ENCODE data around the gene TRIM62.
"Not testable (repeated sequence)": the region's sequence is repeated elsewhere in the genome, so short reads cannot be mapped to it uniquely, and the experiment has no call there.

Gene TRIM62

DNA sequence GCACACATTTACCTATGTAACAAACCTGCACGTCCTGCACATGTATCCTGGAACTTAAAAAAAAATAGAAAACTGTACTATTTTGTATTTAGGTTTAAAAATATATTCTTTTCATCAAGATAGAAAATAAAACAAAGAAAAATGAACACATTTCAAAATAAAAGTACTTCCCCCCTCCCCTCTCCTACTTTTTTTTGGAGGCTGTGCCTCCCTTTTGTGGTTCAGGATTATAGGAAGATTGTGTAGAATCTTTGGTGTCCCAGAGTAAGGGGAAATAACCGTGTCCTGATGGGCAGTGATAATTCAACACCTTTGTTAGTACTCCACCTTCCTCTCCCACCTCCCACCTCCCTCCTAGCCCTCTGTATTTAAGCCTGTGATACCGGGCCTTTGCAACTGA, 40.1 kb downstream of the TRIM62 start:
- no peak overlapping the region for H3K4me3 Mint-ChIP-seq
- H3K9me3 Mint-ChIP-seq, result no peaks in the 10 kb centered on the region
- H3K27ac Mint-ChIP-seq, result no peak overlapping the region
- no peaks in the 10 kb centered on the region for H3K27me3 Mint-ChIP-seq
- peaks cover 3% of the 10 kb centered on the region for H3K36me3 Mint-ChIP-seq (ENCODE audit: low read depth)
- H3K4me1 Mint-ChIP-seq (ENCODE audit: low read depth), result no peaks in the 10 kb centered on the region

DNA sequence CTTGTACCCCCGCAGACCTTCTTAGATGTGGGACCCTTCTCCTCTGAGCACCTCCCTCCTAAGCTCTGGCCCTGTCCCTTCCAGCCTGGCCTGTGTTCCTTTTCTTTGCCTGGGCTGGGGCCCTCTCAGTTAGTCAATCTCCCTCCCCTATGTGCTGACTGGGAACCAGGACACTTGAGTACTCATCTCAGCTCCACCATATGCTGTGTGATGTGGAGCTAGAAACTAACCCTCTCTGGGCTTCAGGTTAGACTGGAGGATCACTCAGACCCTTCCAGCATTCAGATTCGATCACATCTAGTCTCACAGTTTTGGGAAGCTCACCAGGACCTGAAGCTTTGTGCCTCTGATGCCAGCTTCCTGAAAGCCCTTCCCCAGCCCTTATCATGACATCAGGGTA, 40.6 kb downstream of the TRIM62 start:
- Mint-ChIP-seq H3K27ac (no peak overlapping the region), H3K9me3 (no peaks in the 10 kb centered on the region), H3K27me3 (no peaks in the 10 kb centered on the region), H3K4me3 (no peak overlapping the region), H3K4me1 (ENCODE audit: low read depth) (no peaks in the 10 kb centered on the region), H3K36me3 (ENCODE audit: low read depth) (no peaks in the 10 kb centered on the region)

- no peak overlapping the region for H3K27ac Mint-ChIP-seq
- no peaks in the 10 kb centered on the region for H3K9me3 Mint-ChIP-seq
- H3K36me3 Mint-ChIP-seq (ENCODE audit: low read depth), result no peaks in the 10 kb centered on the region
- H3K4me3 Mint-ChIP-seq, result no peak overlapping the region
- no peaks in the 10 kb centered on the region for H3K27me3 Mint-ChIP-seq
- no peaks in the 10 kb centered on the region for H3K4me1 Mint-ChIP-seq (ENCODE audit: low read depth)
These were observed 41.4 kb downstream of the TRIM62 start for GRCh38 chr1:33140153-33141149.

- no peaks in the 10 kb centered on the region for H3K36me3 Mint-ChIP-seq (ENCODE audit: low read depth)
- no peak overlapping the region for H3K4me3 Mint-ChIP-seq
- no peaks in the 10 kb centered on the region for H3K27me3 Mint-ChIP-seq
- H3K9me3 Mint-ChIP-seq, result no peaks in the 10 kb centered on the region
- H3K4me1 Mint-ChIP-seq (ENCODE audit: low read depth), result peaks cover under 1% of the 10 kb centered on the region
- H3K27ac Mint-ChIP-seq, result no peak overlapping the region
These were observed 44.0 kb downstream of the TRIM62 start for GRCh38 chr1:33137800-33138199.

GRCh38 chr1:33136041-33136440, 45.8 kb downstream of the TRIM62 start:
- H3K27me3 Mint-ChIP-seq; H3K36me3 Mint-ChIP-seq (ENCODE audit: low read depth); H3K9me3 Mint-ChIP-seq; H3K27ac Mint-ChIP-seq; H3K4me3 Mint-ChIP-seq; H3K4me1 Mint-ChIP-seq (ENCODE audit: low read depth): not testable (repeated sequence)

- H3K4me3 Mint-ChIP-seq, result no peak overlapping the region
- H3K27me3 Mint-ChIP-seq, result no peaks in the 10 kb centered on the region
- no peaks in the 10 kb centered on the region for H3K9me3 Mint-ChIP-seq
- no peak overlapping the region for H3K27ac Mint-ChIP-seq
- H3K36me3 Mint-ChIP-seq (ENCODE audit: low read depth), result peaks cover 5% of the 10 kb centered on the region
- peaks cover 27% of the 10 kb centered on the region for H3K4me1 Mint-ChIP-seq (ENCODE audit: low read depth)
These were observed 48.3 kb downstream of the TRIM62 start for GRCh38 chr1:33133478-33134105.

DNA sequence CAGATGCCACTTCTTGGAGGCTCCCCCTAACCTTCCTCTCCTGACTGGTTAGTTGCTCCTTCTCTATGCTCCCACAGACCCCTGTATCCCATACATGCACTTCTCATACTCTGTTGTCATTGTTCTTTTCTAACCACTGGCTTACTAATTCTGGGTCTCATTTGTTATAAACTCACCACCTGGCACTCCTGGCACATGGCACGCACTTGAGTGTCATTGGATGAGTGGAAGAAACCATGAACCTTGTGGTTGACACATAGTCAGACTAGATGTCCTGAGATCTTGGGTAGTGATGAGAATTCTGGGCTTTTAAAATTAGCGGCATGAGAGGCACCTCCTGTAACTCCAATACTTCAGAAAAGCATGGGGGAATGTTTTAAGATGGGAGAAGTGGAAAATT, 49.3 kb downstream of the TRIM62 start:
- Mint-ChIP-seq H3K36me3 (ENCODE audit: low read depth) (peaks cover 5% of the 10 kb centered on the region), H3K27ac (peak overlapping the region; percentile 27)

DNA sequence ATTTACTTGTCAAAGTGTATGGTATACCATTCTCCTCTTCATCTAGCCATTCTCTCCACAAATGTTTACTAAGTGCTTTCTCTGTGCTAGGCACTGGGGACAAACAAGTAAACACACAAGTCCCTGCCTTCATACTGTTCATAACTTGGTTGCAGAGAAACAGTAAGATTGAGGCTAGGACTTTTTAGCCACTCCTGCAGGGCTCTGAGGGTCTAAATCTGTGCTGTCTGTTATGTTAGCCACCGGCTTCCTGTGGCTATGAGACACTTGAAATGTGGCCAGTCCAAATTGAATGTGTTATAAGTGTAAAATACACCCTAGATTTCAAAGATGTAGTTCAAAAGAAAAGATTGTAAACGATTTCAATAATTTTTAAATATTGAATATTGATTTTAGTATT, 50.7 kb downstream of the TRIM62 start:
- Mint-ChIP-seq H3K9me3 (no peaks in the 10 kb centered on the region), H3K4me1 (ENCODE audit: low read depth) (peaks cover 34% of the 10 kb centered on the region), H3K4me3 (no peak overlapping the region), H3K27ac (no peak overlapping the region), H3K27me3 (no peaks in the 10 kb centered on the region), H3K36me3 (ENCODE audit: low read depth) (peaks cover 6% of the 10 kb centered on the region)

More for the DNA sequence above, 49.3 kb downstream of the TRIM62 start:
- no peaks in the 10 kb centered on the region for H3K9me3 Mint-ChIP-seq
- peaks cover 33% of the 10 kb centered on the region for H3K4me1 Mint-ChIP-seq (ENCODE audit: low read depth)
- H3K27me3 Mint-ChIP-seq, result no peaks in the 10 kb centered on the region
- H3K4me3 Mint-ChIP-seq, result no peak overlapping the region

GRCh38 chr1:33130297-33130696, 51.5 kb downstream of the TRIM62 start:
- peaks cover 43% of the 10 kb centered on the region for H3K4me1 Mint-ChIP-seq (ENCODE audit: low read depth)

GRCh38 chr1:33128781-33129180, 53.1 kb downstream of the TRIM62 start:
- no peak overlapping the region for H3K4me3 Mint-ChIP-seq
- H3K4me1 Mint-ChIP-seq (ENCODE audit: low read depth), result peaks cover 44% of the 10 kb centered on the region
- H3K27me3 Mint-ChIP-seq, result no peaks in the 10 kb centered on the region
- H3K9me3 Mint-ChIP-seq, result peaks cover 6% of the 10 kb centered on the region
- H3K27ac Mint-ChIP-seq, result peak overlapping the region; percentile 13
- peaks cover 22% of the 10 kb centered on the region for H3K36me3 Mint-ChIP-seq (ENCODE audit: low read depth)

More at GRCh38 chr1:33130297-33130696, 51.5 kb downstream of the TRIM62 start:
- H3K9me3 Mint-ChIP-seq, result peaks cover 5% of the 10 kb centered on the region
- peak overlapping the region; percentile 7 for H3K27ac Mint-ChIP-seq
- H3K27me3 Mint-ChIP-seq, result no peaks in the 10 kb centered on the region
- H3K36me3 Mint-ChIP-seq (ENCODE audit: low read depth), result peaks cover 15% of the 10 kb centered on the region
- H3K4me3 Mint-ChIP-seq, result no peak overlapping the region

GRCh38 chr1:33127001-33127823, 54.6 kb downstream of the TRIM62 start:
- H3K36me3 Mint-ChIP-seq (ENCODE audit: low read depth), result peaks cover 22% of the 10 kb centered on the region
- H3K27me3 Mint-ChIP-seq, result no peaks in the 10 kb centered on the region
- H3K4me1 Mint-ChIP-seq (ENCODE audit: low read depth), result peaks cover 39% of the 10 kb centered on the region
- peaks cover 6% of the 10 kb centered on the region for H3K9me3 Mint-ChIP-seq
- H3K4me3 Mint-ChIP-seq, result peak overlapping the region; percentile 95
- peak overlapping the region; percentile 95 for H3K27ac Mint-ChIP-seq

DNA sequence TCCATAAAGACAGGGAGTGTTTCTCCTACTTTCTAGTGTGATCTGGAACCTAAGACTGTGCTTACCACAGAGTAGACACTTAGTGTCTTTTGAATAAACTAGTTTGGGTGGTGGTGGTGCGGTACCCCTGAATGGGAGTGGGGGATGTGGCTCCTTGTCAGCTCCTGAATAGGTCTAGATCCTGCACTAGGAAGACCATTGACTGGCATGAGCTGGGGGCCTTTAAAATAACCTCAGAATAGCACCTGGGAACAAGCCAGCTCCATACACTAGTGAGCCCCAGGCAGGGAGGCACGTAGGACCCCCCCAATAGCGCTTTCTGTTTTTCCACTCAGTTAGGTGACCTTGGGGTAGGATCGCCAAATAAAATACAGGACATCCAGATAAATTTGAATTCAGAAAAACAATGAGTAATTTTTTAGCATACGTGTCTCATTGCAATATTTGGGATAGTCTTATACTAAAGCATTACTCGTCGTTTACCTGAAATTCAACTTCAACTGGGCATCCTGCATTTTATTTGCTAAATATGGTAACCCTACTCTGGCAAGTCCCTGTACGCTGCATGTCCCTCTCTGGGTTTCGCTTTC, 55.3 kb downstream of the TRIM62 start:
- H3K4me3 Mint-ChIP-seq, result peak overlapping the region; percentile 95

GRCh38 chr1:33124647-33125046, 57.2 kb downstream of the TRIM62 start:
- Mint-ChIP-seq H3K36me3 (ENCODE audit: low read depth) (peaks cover 22% of the 10 kb centered on the region), H3K4me1 (ENCODE audit: low read depth) (peaks cover 25% of the 10 kb centered on the region)
- H3K27me3 Mint-ChIP-seq, H3K4me3 Mint-ChIP-seq, H3K9me3 Mint-ChIP-seq, H3K27ac Mint-ChIP-seq: not testable (repeated sequence)

More for the DNA sequence above, 55.3 kb downstream of the TRIM62 start:
- peaks cover 6% of the 10 kb centered on the region for H3K9me3 Mint-ChIP-seq
- H3K36me3 Mint-ChIP-seq (ENCODE audit: low read depth), result peaks cover 22% of the 10 kb centered on the region
- H3K4me1 Mint-ChIP-seq (ENCODE audit: low read depth), result peaks cover 39% of the 10 kb centered on the region
- H3K27me3 Mint-ChIP-seq, result no peaks in the 10 kb centered on the region
- H3K27ac Mint-ChIP-seq, result peak overlapping the region; percentile 95

- no peak overlapping the region for H3K27ac Mint-ChIP-seq
- H3K4me1 Mint-ChIP-seq (ENCODE audit: low read depth), result peaks cover 14% of the 10 kb centered on the region
- H3K36me3 Mint-ChIP-seq (ENCODE audit: low read depth), result peaks cover 18% of the 10 kb centered on the region
These were observed 58.6 kb downstream of the TRIM62 start for GRCh38 chr1:33123266-33123665.

More at GRCh38 chr1:33123266-33123665, 58.6 kb downstream of the TRIM62 start:
- Mint-ChIP-seq H3K9me3 (peaks cover 6% of the 10 kb centered on the region), H3K27me3 (no peaks in the 10 kb centered on the region), H3K4me3 (no peak overlapping the region)
